Ecto neural progenitor cell (in vitro differentiated cells): ENCODE measurements around the gene TRAF1.

Source experiments
- DNase-seq: peaks from one replicate; pipeline ENCODE4 v3.0.0-alpha.2; 2018; ENCODE audit warnings: low spot score

TRAF1 gene

GRCh38 chr9:120924698-120925534, 1.7 kb downstream of the TRAF1 start:
- DNase-seq: no peak

GRCh38 chr9:120923620-120924328, 2.8 kb downstream of the TRAF1 start:
- no peak for DNase-seq

- no peak for DNase-seq
Measured at GRCh38 chr9:120922404-120923195, 4.0 kb downstream of the TRAF1 start.

- no peak for DNase-seq
Measured at GRCh38 chr9:120921661-120922181, 4.9 kb downstream of the TRAF1 start.

GRCh38 chr9:120920806-120921178, 5.8 kb downstream of the TRAF1 start:
- DNase-seq: no peak

- no peak for DNase-seq
Measured at GRCh38 chr9:120919843-120920805, 6.5 kb downstream of the TRAF1 start.

- no peak for DNase-seq
Measured at GRCh38 chr9:120918931-120919842, 7.4 kb downstream of the TRAF1 start.

- no peak for DNase-seq
Measured at GRCh38 chr9:120917929-120918762, 8.4 kb downstream of the TRAF1 start.

- no peak for DNase-seq
Measured at GRCh38 chr9:120916991-120917880, 9.4 kb downstream of the TRAF1 start.

GRCh38 chr9:120916588-120916987, 10.0 kb downstream of the TRAF1 start:
- no peak for DNase-seq

- DNase-seq: no peak
Measured at GRCh38 chr9:120915854-120916470, 10.6 kb downstream of the TRAF1 start.

GRCh38 chr9:120914953-120915352, 11.6 kb downstream of the TRAF1 start:
- no peak for DNase-seq

GRCh38 chr9:120914396-120914795, 12.2 kb downstream of the TRAF1 start:
- no peak for DNase-seq

GRCh38 chr9:120913647-120914264, 12.8 kb downstream of the TRAF1 start:
- DNase-seq: no peak

- DNase-seq: no peak
Measured at GRCh38 chr9:120912958-120913646, 13.5 kb downstream of the TRAF1 start.

GRCh38 chr9:120911295-120911837, 15.2 kb downstream of the TRAF1 start:
- DNase-seq: no peak
